Liver (tissue), 3 donors: Measurements from ENCODE around the gene OR10A4.

Experiments
- ATF3 ChIP-seq: IDR thresholded peaks from 2 replicates; pipeline ENCODE4 v1.6.1; 2016; ENCODE audit warnings: antibody characterized with exemption
- CTCF ChIP-seq: fragments of 150-350 bp; IDR thresholded peaks from 2 replicates; pipeline ENCODE4 v1.5.1; 2017; ENCODE audit warnings: improper control_type of control experiment, low read depth, low read length; ENCODE audit not compliant: missing input control
- EGR1 ChIP-seq, 2 donors: IDR thresholded peaks; 2 replicates each; pipeline ENCODE4 v1.6.1; 2016 to 2018; ENCODE audit warnings: antibody characterized with exemption in 2 of 2, low read depth in 2 of 2
- FOXA1 ChIP-seq: IDR thresholded peaks from 2 replicates; pipeline ENCODE4 v1.6.1; 2016; ENCODE audit warnings: antibody characterized with exemption
- GABPA ChIP-seq, 2 donors: IDR thresholded peaks in 1 of 2; conservative IDR thresholded peaks in 1 of 2; 2 replicates each; pipeline ENCODE4 v1.6.1; 2016; ENCODE audit warnings: antibody characterized with exemption in 2 of 2, mild to moderate bottlenecking in 1 of 2, moderate library complexity in 1 of 2
- HNF4G ChIP-seq: IDR thresholded peaks from 2 replicates; pipeline ENCODE4 v1.6.1; 2016; ENCODE audit warnings: antibody characterized with exemption
- JUND ChIP-seq, 2 donors: IDR thresholded peaks; 2 replicates each; pipeline ENCODE4 v1.6.1; 2016; ENCODE audit warnings: antibody characterized with exemption in 2 of 2
- MAX ChIP-seq: IDR thresholded peaks from 2 replicates; pipeline ENCODE4 v1.6.1; 2016; ENCODE audit warnings: antibody characterized with exemption
- RAD21 ChIP-seq, 2 donors: IDR thresholded peaks; 2 replicates each; pipeline ENCODE4 v1.6.1; 2016; ENCODE audit warnings: antibody characterized with exemption in 2 of 2, mild to moderate bottlenecking in 2 of 2
- REST ChIP-seq: IDR thresholded peaks from 2 replicates; pipeline ENCODE4 v1.6.1; 2016; ENCODE audit warnings: antibody characterized with exemption, mild to moderate bottlenecking
- SP1 ChIP-seq: IDR thresholded peaks from 2 replicates; pipeline ENCODE4 v1.6.1; 2018; ENCODE audit warnings: antibody characterized with exemption, mild to moderate bottlenecking
- TAF1 ChIP-seq: conservative IDR thresholded peaks from 2 replicates; pipeline ENCODE4 v1.6.1; 2016; ENCODE audit warnings: antibody characterized with exemption, mild to moderate bottlenecking
- YY1 ChIP-seq: IDR thresholded peaks from 2 replicates; pipeline ENCODE4 v1.6.1; 2016; ENCODE audit warnings: antibody characterized with exemption, mild to moderate bottlenecking
- donor health status: healthy.
- donor health status: healthy.

GRCh38 chr11:6894097-6894496 is 17.7 kb downstream of the OR10A4 start:
- TF ChIP-seq JUND (IDR thresholded peaks at IDR 0.05) = no peak
- no peak for TF ChIP-seq CTCF
- no peak for TF ChIP-seq RAD21 (IDR thresholded peaks at IDR 0.05)
- TF ChIP-seq GABPA (IDR thresholded peaks at IDR 0.05 in 1 of 2, conservative IDR thresholded peaks at IDR 0.05 in 1 of 2) = no peak
- TF ChIP-seq YY1 = no peak
- TF ChIP-seq REST = no peak
- no peak for TF ChIP-seq SP1
- no peak for TF ChIP-seq EGR1 (IDR thresholded peaks at IDR 0.05; ENCODE audit: low read depth in 2 of 2)
- no peak for TF ChIP-seq ATF3
- no peak for TF ChIP-seq TAF1
- no peak for TF ChIP-seq MAX
- no peak for TF ChIP-seq FOXA1
- no peak for TF ChIP-seq HNF4G
